Caco-2 (cell line): ENCODE data around the gene COQ6. TPM values are rescaled to one million over a fixed set of nuclear protein-coding genes. Genes with fewer than 3 reads are reported as not detected.

Experiments
- BruUV-seq: library from RNA; stranded (reverse); fragments of 400-500 nt; replicated peaks from 2 replicates; lab custom pipeline; 2021; lab: Mats Ljungman, UMichigan
- CTCF ChIA-PET: fragments of 300-600 bp; sonication (Branson Sonifier 250); formaldehyde crosslinking; loops from one replicate; lab custom pipeline; 2022; ENCODE audit warnings: antibody characterized with exemption; lab: Charles Lee
- POLR2A ChIA-PET: fragments of 300-600 bp; sonication (Branson Sonifier 250); formaldehyde crosslinking; loops from one replicate; lab custom pipeline; 2022; ENCODE audit warnings: antibody characterized with exemption; lab: Charles Lee
- DNase-seq, 2 experiments: peaks; one replicate each; pipeline versions ENCODE4 v3.0.0 to v3.0.0-alpha.2; 2020 to 2022
- H3K27me3 ChIP-seq: replicated peaks from 2 replicates; pipeline ENCODE4 v1.6.0; 2011; ENCODE audit warnings: low read length; ENCODE audit not compliant: control insufficient read depth, insufficient read depth
- H3K36me3 ChIP-seq: 2 replicates; pipeline ENCODE4 v1.5.1; 2011; ENCODE audit warnings: low read length; ENCODE audit not compliant: control insufficient read depth, insufficient read depth
- H3K4me1 ChIP-seq: fragments of 250-450 bp; sonication (Bioruptor Pico); 2 replicates; pipeline ENCODE4 v1.5.1; 2020; ENCODE audit warnings: mild to moderate bottlenecking
- H3K4me3 ChIP-seq: 2 replicates; pipeline ENCODE4 v1.5.1; 2011; ENCODE audit warnings: low read depth, mild to moderate bottlenecking, control low read depth, low read length
- H3K9me3 ChIP-seq: fragments of 250-450 bp; sonication (Bioruptor Pico); 2 replicates; pipeline ENCODE4 v1.5.1; 2020; ENCODE audit warnings: mild to moderate bottlenecking, moderate library complexity
- H3K27ac Mint-ChIP-seq: one replicate; pipeline ENCODE4 v1.8.0; 2022; ENCODE audit warnings: mixed read lengths; ENCODE audit not compliant: unreplicated experiment
- H3K27me3 Mint-ChIP-seq: one replicate; pipeline ENCODE4 v1.8.0; 2022; ENCODE audit warnings: mixed read lengths; ENCODE audit not compliant: insufficient read depth, unreplicated experiment
- H3K36me3 Mint-ChIP-seq: one replicate; pipeline ENCODE4 v1.8.0; 2022; ENCODE audit warnings: mild to moderate bottlenecking, mixed read lengths; ENCODE audit not compliant: insufficient read depth, unreplicated experiment
- H3K4me1 Mint-ChIP-seq: one replicate; pipeline ENCODE4 v1.8.0; 2022; ENCODE audit warnings: low read depth, mixed read lengths; ENCODE audit not compliant: unreplicated experiment
- H3K4me3 Mint-ChIP-seq: one replicate; pipeline ENCODE4 v1.8.0; 2022; ENCODE audit warnings: mild to moderate bottlenecking, moderate library complexity, mixed read lengths; ENCODE audit not compliant: unreplicated experiment
- H3K9me3 Mint-ChIP-seq: one replicate; pipeline ENCODE4 v1.8.0; 2022; ENCODE audit warnings: mixed read lengths; ENCODE audit not compliant: unreplicated experiment
- intact Hi-C: fragments of 100-400 bp; cut with micrococcal nuclease; formaldehyde crosslinking; loops from one replicate; pipeline ENCODE4 v1.10.0; 2022; ENCODE audit not compliant: unreplicated experiment
- total RNA-seq: library from RNA; stranded (reverse); gene quantifications from 2 replicates; pipeline ENCODE4 v1.2.3, GENCODE V29; 2022
- TF ChIP-seq, protein P1 (sequence below), 2 experiments: fragments of 200-600 bp in 1 of 2; IDR thresholded peaks; 1 replicate in 1 of 2; 2 replicates in 1 of 2; pipeline versions ENCODE4 v1.5.1 to v1.8.0; 2011 to 2022; ENCODE audit warnings: antibody characterized with exemption in 1 of 2, control low read depth in 1 of 2, inconsistent platforms in 1 of 2, low read depth in 1 of 2, low read length in 1 of 2, mild to moderate bottlenecking in 1 of 2, moderate library complexity in 1 of 2; ENCODE audit not compliant: insufficient read depth in 1 of 2, severe bottlenecking in 1 of 2, unreplicated experiment in 1 of 2

The COQ6 gene
- total RNA-seq, 1 experiment from 2014 or later, result 21.3 TPM

DNA sequence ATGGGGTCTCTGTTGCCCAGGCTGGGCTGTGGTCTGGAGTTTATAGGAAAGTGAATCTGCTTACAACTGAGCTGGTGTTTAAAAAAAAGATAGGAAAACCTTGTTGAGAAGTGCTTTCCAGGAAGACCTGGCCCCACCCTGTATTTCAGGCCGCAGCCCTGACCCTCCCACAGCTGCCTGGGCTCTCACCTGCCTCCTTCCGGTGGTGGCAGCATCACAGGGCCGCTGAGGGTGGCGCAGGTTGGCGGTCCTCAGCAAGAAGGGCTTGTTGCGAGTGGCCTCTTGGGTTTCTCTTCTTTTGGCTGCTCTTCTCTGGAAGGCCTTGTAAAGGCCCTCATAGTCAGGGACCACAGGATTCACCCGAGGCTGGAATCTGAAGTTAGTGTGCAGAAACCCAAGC lies 7.9 kb upstream of the COQ6 start:
- no peak for DNase-seq
- H3K27me3 ChIP-seq, result peaks cover 3% of the 10 kb centered on the region; the same call in 1 of the 2 replicates
- BruUV-seq, result no TSS peak
- H3K9me3 ChIP-seq, result no peaks in the 10 kb centered on the region
- ChIA-PET CTCF (no interaction called here), POLR2A (no interaction called here)
- intact Hi-C loops, result loop anchor here (5.0 kb wide), 1 partner anchor 95 kb away; no protein-coding TSS in a partner anchor
- TF ChIP-seq, protein P1, sequence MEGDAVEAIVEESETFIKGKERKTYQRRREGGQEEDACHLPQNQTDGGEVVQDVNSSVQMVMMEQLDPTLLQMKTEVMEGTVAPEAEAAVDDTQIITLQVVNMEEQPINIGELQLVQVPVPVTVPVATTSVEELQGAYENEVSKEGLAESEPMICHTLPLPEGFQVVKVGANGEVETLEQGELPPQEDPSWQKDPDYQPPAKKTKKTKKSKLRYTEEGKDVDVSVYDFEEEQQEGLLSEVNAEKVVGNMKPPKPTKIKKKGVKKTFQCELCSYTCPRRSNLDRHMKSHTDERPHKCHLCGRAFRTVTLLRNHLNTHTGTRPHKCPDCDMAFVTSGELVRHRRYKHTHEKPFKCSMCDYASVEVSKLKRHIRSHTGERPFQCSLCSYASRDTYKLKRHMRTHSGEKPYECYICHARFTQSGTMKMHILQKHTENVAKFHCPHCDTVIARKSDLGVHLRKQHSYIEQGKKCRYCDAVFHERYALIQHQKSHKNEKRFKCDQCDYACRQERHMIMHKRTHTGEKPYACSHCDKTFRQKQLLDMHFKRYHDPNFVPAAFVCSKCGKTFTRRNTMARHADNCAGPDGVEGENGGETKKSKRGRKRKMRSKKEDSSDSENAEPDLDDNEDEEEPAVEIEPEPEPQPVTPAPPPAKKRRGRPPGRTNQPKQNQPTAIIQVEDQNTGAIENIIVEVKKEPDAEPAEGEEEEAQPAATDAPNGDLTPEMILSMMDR (IDR thresholded peaks at IDR 0.05; ENCODE audit: insufficient read depth in 1 of 2, low read depth in 1 of 2, low read length in 1 of 2, severe bottlenecking in 1 of 2, unreplicated experiment in 1 of 2), result no peak
- H3K27me3 Mint-ChIP-seq, result peaks cover 13% of the 10 kb centered on the region
- no peaks in the 10 kb centered on the region for H3K36me3 Mint-ChIP-seq
- H3K4me3 Mint-ChIP-seq, result no peak overlapping the region
- H3K4me3 ChIP-seq, result no peak overlapping the region
- H3K4me1 ChIP-seq, result peaks cover 23% of the 10 kb centered on the region
- no peaks in the 10 kb centered on the region for H3K9me3 Mint-ChIP-seq
- H3K36me3 ChIP-seq, result no peaks in the 10 kb centered on the region
- H3K27ac Mint-ChIP-seq, result no peak overlapping the region
- peaks cover 17% of the 10 kb centered on the region for H3K4me1 Mint-ChIP-seq

DNA sequence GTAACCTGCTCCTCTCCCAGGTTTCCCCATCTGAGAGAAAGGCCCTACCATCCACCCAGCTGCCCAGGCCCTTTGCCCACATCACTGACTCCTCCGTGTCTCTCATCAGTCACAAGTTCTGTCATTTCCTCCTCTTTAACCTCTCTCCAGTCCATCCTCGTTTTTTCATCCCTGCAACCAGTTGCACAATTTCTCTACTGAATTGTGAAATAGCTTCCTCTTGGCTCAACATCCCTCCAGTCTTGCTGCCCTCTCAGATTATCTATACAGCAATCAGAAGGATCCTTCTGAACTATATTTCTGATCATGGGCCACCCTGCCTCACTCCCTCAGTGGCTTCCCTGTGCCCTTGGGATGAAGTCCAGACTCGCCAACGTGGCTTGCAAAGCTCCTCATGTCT lies 7.0 kb upstream of the COQ6 start:
- TF ChIP-seq, protein P1 (IDR thresholded peaks at IDR 0.05; ENCODE audit: insufficient read depth in 1 of 2, low read depth in 1 of 2, low read length in 1 of 2, severe bottlenecking in 1 of 2, unreplicated experiment in 1 of 2), result no peak
- H3K4me1 Mint-ChIP-seq, result peaks cover 17% of the 10 kb centered on the region
- no peaks in the 10 kb centered on the region for H3K36me3 ChIP-seq
- peaks cover 3% of the 10 kb centered on the region; the same call in 1 of the 2 replicates for H3K27me3 ChIP-seq
- DNase-seq, result no peak
- no peaks in the 10 kb centered on the region for H3K9me3 ChIP-seq
- H3K27ac Mint-ChIP-seq, result no peak overlapping the region
- ChIA-PET POLR2A (no interaction called here), CTCF (no interaction called here)
- no peak overlapping the region for H3K4me3 Mint-ChIP-seq
- H3K4me1 ChIP-seq, result peaks cover 23% of the 10 kb centered on the region
- no TSS peak for BruUV-seq
- intact Hi-C loops, result loop anchor here (5.0 kb wide), 1 partner anchor 94 kb away; no protein-coding TSS in a partner anchor
- peaks cover 13% of the 10 kb centered on the region for H3K27me3 Mint-ChIP-seq
- no peaks in the 10 kb centered on the region for H3K9me3 Mint-ChIP-seq
- H3K4me3 ChIP-seq, result no peak overlapping the region
- H3K36me3 Mint-ChIP-seq, result no peaks in the 10 kb centered on the region

DNA sequence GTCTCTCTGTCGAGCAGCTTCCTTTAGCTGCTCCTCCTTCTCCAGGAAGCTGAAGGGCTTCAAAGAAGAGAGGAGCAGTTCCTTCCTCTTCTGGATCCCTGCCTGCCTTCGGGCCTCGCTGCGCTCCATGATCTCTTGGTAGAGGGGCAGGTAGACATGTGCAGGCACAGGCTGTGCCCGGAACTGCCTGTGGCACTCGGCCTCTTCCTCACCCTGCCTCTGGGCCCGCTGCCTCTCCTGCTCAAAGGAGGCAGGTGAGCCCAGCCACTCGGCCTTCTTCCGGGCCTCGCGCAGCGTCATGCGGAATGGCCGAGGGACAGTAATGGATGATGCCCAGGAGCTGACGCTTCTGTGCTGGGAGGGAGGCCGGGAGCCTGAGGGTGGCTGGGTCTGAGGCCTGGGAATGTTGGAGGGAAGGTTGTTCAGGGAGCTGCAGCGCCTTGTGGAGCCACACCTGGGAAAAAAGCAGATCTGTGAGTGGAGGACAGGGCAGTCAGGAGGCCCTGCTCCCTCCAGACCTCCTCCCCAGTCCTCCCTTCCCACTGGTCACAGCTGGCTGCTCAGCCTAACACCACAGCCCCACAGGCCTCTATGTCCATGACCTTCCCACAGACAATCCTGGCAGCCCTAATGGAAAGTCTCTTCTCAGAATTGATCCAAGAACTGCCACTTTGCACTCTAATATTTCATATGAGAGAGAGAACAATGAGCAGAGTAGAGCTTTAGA lies 5.5 kb upstream of the COQ6 start:
- H3K9me3 Mint-ChIP-seq, result no peaks in the 10 kb centered on the region
- H3K27ac Mint-ChIP-seq, result no peak overlapping the region
- BruUV-seq, result no TSS peak
- TF ChIP-seq, protein P1 (IDR thresholded peaks at IDR 0.05; ENCODE audit: insufficient read depth in 1 of 2, low read depth in 1 of 2, low read length in 1 of 2, severe bottlenecking in 1 of 2, unreplicated experiment in 1 of 2), result no peak
- H3K36me3 Mint-ChIP-seq, result peaks cover under 1% of the 10 kb centered on the region
- CTCF ChIA-PET, result no interaction called here
- H3K27me3 Mint-ChIP-seq, result peaks cover 13% of the 10 kb centered on the region
- H3K4me3 ChIP-seq, result no peak overlapping the region
- H3K4me1 Mint-ChIP-seq, result peaks cover 17% of the 10 kb centered on the region
- peak in 1 of 2 experiments; percentile 27 for DNase-seq
- no peaks in the 10 kb centered on the region for H3K9me3 ChIP-seq
- intact Hi-C loops, result loop anchor here (5.0 kb wide), 1 partner anchor 93 kb away; no protein-coding TSS in a partner anchor
- peaks cover 3% of the 10 kb centered on the region; the same call in 1 of the 2 replicates for H3K27me3 ChIP-seq
- no peak overlapping the region for H3K4me3 Mint-ChIP-seq
- H3K4me1 ChIP-seq, result peaks cover 23% of the 10 kb centered on the region
- POLR2A ChIA-PET, result interaction anchor here (1.1 kb wide), 1 partner anchor 231 kb away, joined by 3 read pairs; no protein-coding TSS in a partner anchor
- no peaks in the 10 kb centered on the region for H3K36me3 ChIP-seq
